T-cell (primary cell): ENCODE data around the gene FAM20B. TPM values are rescaled to one million over a fixed set of nuclear protein-coding genes. Genes with fewer than 3 reads are reported as not detected.
"Not testable (repeated sequence)": the region's sequence is repeated elsewhere in the genome, so short reads cannot be mapped to it uniquely, and the experiment has no call there.

ENCODE experiments used
- ATAC-seq, 4 experiments: fragments of 200-7000 bp in 3 of 4; fragments of 150-1000 bp in 1 of 4; cut with Tn5 transposase; replicated peaks in 1 of 4; 1 replicate in 3 of 4; 2 replicates in 1 of 4; pipeline ENCODE4 v1.10.0; 2021; ENCODE audit warnings: moderate library complexity in 3 of 4, mild to moderate bottlenecking in 2 of 4, moderate number of reproducible peaks in 1 of 4
- CTCF ChIA-PET, 2 donors: fragments of 300-600 bp; sonication (Branson Sonifier 250); formaldehyde crosslinking; loops; one replicate each; lab custom pipeline; 2022; ENCODE audit warnings: antibody characterized with exemption in 2 of 2; lab: Charles Lee
- POLR2A ChIA-PET, 2 donors: fragments of 300-600 bp; sonication (Branson Sonifier 250); formaldehyde crosslinking; loops; one replicate each; lab custom pipeline; 2022; ENCODE audit warnings: antibody characterized with exemption in 2 of 2; lab: Charles Lee
- DNase-seq, 35 experiments: peaks; one replicate each; pipeline versions ENCODE4 v3.0.0 to v3.0.0-alpha.2; 2013 to 2023
- H3K27ac ChIP-seq: one replicate; pipeline ENCODE4 v1.5.1; 2013; ENCODE audit warnings: low read length
- H3K27me3 ChIP-seq, 2 experiments: replicated peaks in 1 of 2; 1 replicate in 1 of 2; 2 replicates in 1 of 2; pipeline versions ENCODE4 v1.6.1 to v1.7.0; 2013; ENCODE audit warnings: low read length in 1 of 2, mixed read lengths in 1 of 2; ENCODE audit not compliant: control insufficient read depth in 2 of 2, insufficient read depth in 2 of 2; ENCODE audit errors: extremely low read depth in 1 of 2
- H3K36me3 ChIP-seq, 2 donors: 1 replicate in 1 of 2; 2 replicates in 1 of 2; pipeline versions ENCODE4 v1.6.1 to v1.7.0; 2013; ENCODE audit warnings: low read length in 1 of 2; ENCODE audit not compliant: control insufficient read depth in 2 of 2, insufficient read depth in 1 of 2; ENCODE audit errors: extremely low read depth in 1 of 2
- H3K4me1 ChIP-seq, 2 experiments: 1 replicate in 1 of 2; 2 replicates in 1 of 2; pipeline versions ENCODE4 v1.6.1 to v1.7.0; 2013; ENCODE audit warnings: low read length in 2 of 2, mixed read lengths in 1 of 2; ENCODE audit not compliant: insufficient read depth in 2 of 2, control insufficient read depth in 1 of 2; ENCODE audit errors: extremely low read depth in 1 of 2
- H3K4me3 ChIP-seq, 2 donors: 1 replicate in 1 of 2; 2 replicates in 1 of 2; pipeline versions ENCODE4 v1.5.1 to v1.7.0; 2013; ENCODE audit warnings: mild to moderate bottlenecking in 2 of 2, low read length in 1 of 2, moderate library complexity in 1 of 2; ENCODE audit not compliant: control insufficient read depth in 1 of 2; ENCODE audit errors: extremely low read depth in 1 of 2
- H3K9me3 ChIP-seq: 2 replicates; pipeline ENCODE4 v1.7.0; 2013
- H3K27ac Mint-ChIP-seq, 2 donors: one replicate each; pipeline ENCODE4 v1.8.0; 2020 to 2021; ENCODE audit warnings: mild to moderate bottlenecking in 2 of 2, mixed read lengths in 2 of 2
- H3K27me3 Mint-ChIP-seq, 2 donors: one replicate each; pipeline ENCODE4 v1.8.0; 2021 to 2022; ENCODE audit warnings: mixed read lengths in 2 of 2
- H3K36me3 Mint-ChIP-seq: one replicate; pipeline ENCODE4 v1.8.0; 2021; ENCODE audit warnings: mixed read lengths
- H3K4me1 Mint-ChIP-seq, 3 donors: one replicate each; pipeline ENCODE4 v1.8.0; 2020 to 2022; ENCODE audit warnings: mixed read lengths in 3 of 3, mild to moderate bottlenecking in 1 of 3
- H3K4me3 Mint-ChIP-seq, 3 donors: one replicate each; pipeline ENCODE4 v1.8.0; 2020 to 2022; ENCODE audit warnings: mild to moderate bottlenecking in 3 of 3, mixed read lengths in 3 of 3, moderate library complexity in 3 of 3
- H3K9me3 Mint-ChIP-seq, 3 donors: one replicate each; pipeline ENCODE4 v1.8.0; 2020 to 2022; ENCODE audit warnings: mixed read lengths in 3 of 3
- WGBS: methylation state at CpG from one replicate; pipeline ENCODE4 v1.1.5; 2013; ENCODE audit warnings: missing lambda C conversion rate; ENCODE audit not compliant: insufficient coverage; 5-methylcytosine and 5-hydroxymethylcytosine counted together
- total RNA-seq, 35 experiments: library from RNA in 6 of 35; stranded (reverse) in 6 of 35; fragments of 120-200 nt in 1 of 35; gene quantifications; one replicate each; pipeline versions ENCODE4 v1.2.1 to v1.2.4 and lab custom pipeline; 2013 to 2026

Gene FAM20B
- total RNA-seq, 5 donors from 2014 or later (not counting 1 experiment from before 2014, with no cell fraction given) = 17.2 to 26.6 (median 25.5) TPM

- Mint-ChIP-seq H3K4me3 (no peak overlapping the region), H3K4me1 (peaks cover 7% of the 10 kb centered on the region in 3 donors), H3K36me3 (peaks cover 3% of the 10 kb centered on the region), H3K27me3 (peaks cover 0 to 5% of the 10 kb centered on the region in 2 donors), H3K27ac (no peak overlapping the region), H3K9me3 (peaks cover 0 to 6% (median 0%) of the 10 kb centered on the region in 3 donors)
- H3K36me3 ChIP-seq = no peaks in the 10 kb centered on the region
- DNase-seq (no peak), ATAC-seq (no peak)
- no peaks in the 10 kb centered on the region for H3K9me3 ChIP-seq
- ChIA-PET CTCF (interaction anchor here in 1 of 2 donors (1.3 kb wide), 1 partner anchor 426 kb away, joined by 3 read pairs; no protein-coding TSS in a partner anchor), POLR2A (no interaction called here)
- H3K4me3 ChIP-seq = no peak overlapping the region
- 86% methylated on average over 2 of the region's 3 CpGs for WGBS
- H3K27me3 ChIP-seq = peaks cover 0 to 8% of the 10 kb centered on the region in 2 experiments
- no peak overlapping the region for H3K27ac ChIP-seq
- peaks cover 0 to 8% of the 10 kb centered on the region in 2 experiments for H3K4me1 ChIP-seq
Observed at GRCh38 chr1:178998295-178998694, 27.4 kb upstream of the FAM20B start.

- CTCF ChIA-PET = no interaction called here
Observed at GRCh38 chr1:178999061-178999460, 26.6 kb upstream of the FAM20B start.

GRCh38 chr1:179001451-179001850, 24.2 kb upstream of the FAM20B start:
- Mint-ChIP-seq H3K27me3 (no peaks in the 10 kb centered on the region), H3K27ac (no peak overlapping the region), H3K4me3 (no peak overlapping the region), H3K4me1 (peaks cover 18 to 20% (median 19%) of the 10 kb centered on the region in 3 donors), H3K9me3 (no peaks in the 10 kb centered on the region), H3K36me3 (no peaks in the 10 kb centered on the region)
- Histone ChIP-seq H3K9me3 (no peaks in the 10 kb centered on the region), H3K36me3 (no peaks in the 10 kb centered on the region), H3K27me3 (peaks cover 0 to 3% of the 10 kb centered on the region in 2 experiments), H3K4me1 (peaks cover 4 to 23% of the 10 kb centered on the region in 2 experiments), H3K4me3 (no peak overlapping the region), H3K27ac (no peak overlapping the region)
- DNase-seq (no peak), ATAC-seq (no peak)
- WGBS = no CpG with 5 or more reads among the region's 1 CpG
- CTCF ChIA-PET = no interaction called here
- POLR2A ChIA-PET = no interaction called here

More at GRCh38 chr1:178999061-178999460, 26.6 kb upstream of the FAM20B start:
- Mint-ChIP-seq H3K27me3 (no peaks in the 10 kb centered on the region), H3K27ac (no peak overlapping the region), H3K4me1 (peaks cover 12 to 15% (median 14%) of the 10 kb centered on the region in 3 donors), H3K9me3 (peaks cover 0 to 6% (median 0%) of the 10 kb centered on the region in 3 donors), H3K4me3 (no peak overlapping the region), H3K36me3 (peaks cover 3% of the 10 kb centered on the region)
- H3K9me3 ChIP-seq = no peaks in the 10 kb centered on the region
- no peak overlapping the region for H3K4me3 ChIP-seq
- H3K36me3 ChIP-seq = no peaks in the 10 kb centered on the region
- H3K27me3 ChIP-seq = peaks cover 0 to 8% of the 10 kb centered on the region in 2 experiments
- ATAC-seq (no peak), DNase-seq (no peak)
- POLR2A ChIA-PET = interaction anchor here in 1 of 2 donors (0.6 kb wide), 1 partner anchor 473 kb away, joined by 3 read pairs; no protein-coding TSS in a partner anchor
- peaks cover 3 to 16% of the 10 kb centered on the region in 2 experiments for H3K4me1 ChIP-seq
- no peak overlapping the region for H3K27ac ChIP-seq
- 88% methylated on average over 2 of the region's 5 CpGs for WGBS

GRCh38 chr1:179002064-179002463, 23.6 kb upstream of the FAM20B start:
- H3K4me1 Mint-ChIP-seq = peaks cover 18 to 20% (median 19%) of the 10 kb centered on the region in 3 donors
- H3K36me3 Mint-ChIP-seq, H3K9me3 Mint-ChIP-seq, H3K27ac Mint-ChIP-seq, H3K27me3 Mint-ChIP-seq, H3K4me3 Mint-ChIP-seq, H3K27me3 ChIP-seq, H3K9me3 ChIP-seq, H3K27ac ChIP-seq, POLR2A ChIA-PET, H3K36me3 ChIP-seq, H3K4me3 ChIP-seq, ATAC-seq, DNase-seq: not testable (repeated sequence)
- CTCF ChIA-PET = interaction anchor here (0.6 to 2.1 kb wide), 11 partner anchors 12 to 474 kb away, joined by 3 to 21 read pairs (median 4); partner anchors contain the start of gene TOR3A (in 1 of the 2)
- 97% methylated on average over 7 of the region's 8 CpGs for WGBS
- peaks cover 4 to 23% of the 10 kb centered on the region in 2 experiments for H3K4me1 ChIP-seq

- ATAC-seq = peak; percentile 74 to 78 (median 76)
- Histone ChIP-seq H3K9me3 (no peaks in the 10 kb centered on the region), H3K4me3 (no peak overlapping the region), H3K36me3 (no peaks in the 10 kb centered on the region), H3K27ac (peak overlapping the region; percentile 16), H3K27me3 (peaks cover 0 to 6% of the 10 kb centered on the region in 2 experiments), H3K4me1 (peaks cover 4 to 23% of the 10 kb centered on the region in 2 experiments)
- Mint-ChIP-seq H3K36me3 (no peaks in the 10 kb centered on the region), H3K4me1 (peaks cover 18 to 20% (median 19%) of the 10 kb centered on the region in 3 donors), H3K27ac (peak overlapping the region; percentile 12 to 89), H3K27me3 (no peaks in the 10 kb centered on the region), H3K4me3 (peak overlapping the region in 1 of 3 donors; percentile 40), H3K9me3 (no peaks in the 10 kb centered on the region)
- CTCF ChIA-PET = interaction anchor here (0.5 to 2.1 kb wide), 31 partner anchors 10 to 812 kb away, joined by 3 to 21 read pairs (median 4); partner anchors contain the start of gene TOR3A (in 1 of the 2)
- 51% methylated on average over 12 of the region's 20 CpGs for WGBS
- peak in 33 of 35 experiments; percentile 16 to 74 (median 53) for DNase-seq
- POLR2A ChIA-PET = no interaction called here
Observed at GRCh38 chr1:179002552-179003345, 22.9 kb upstream of the FAM20B start.

- peak overlapping the region in 1 of 3 donors; percentile 40 for H3K4me3 Mint-ChIP-seq
Observed at GRCh38 chr1:179003512-179004066, 22.1 kb upstream of the FAM20B start.

More at GRCh38 chr1:179003512-179004066, 22.1 kb upstream of the FAM20B start:
- Mint-ChIP-seq H3K4me1 (peaks cover 18 to 20% (median 19%) of the 10 kb centered on the region in 3 donors), H3K9me3 (no peaks in the 10 kb centered on the region), H3K36me3 (no peaks in the 10 kb centered on the region), H3K27ac (peak overlapping the region; percentile 69 to 89), H3K27me3 (peaks cover 0 to 1% of the 10 kb centered on the region in 2 donors)
- H3K4me3 ChIP-seq = no peak overlapping the region
- DNase-seq (no peak), ATAC-seq (no peak)
- 86% methylated on average over 1 of the region's 7 CpGs for WGBS
- peaks cover 0 to 6% of the 10 kb centered on the region in 2 experiments for H3K27me3 ChIP-seq
- peaks cover 4 to 23% of the 10 kb centered on the region in 2 experiments for H3K4me1 ChIP-seq
- peak overlapping the region; percentile 1 for H3K27ac ChIP-seq
- H3K9me3 ChIP-seq = no peaks in the 10 kb centered on the region
- H3K36me3 ChIP-seq = no peaks in the 10 kb centered on the region
- POLR2A ChIA-PET = interaction anchor here in 1 of 2 donors (0.5 kb wide), 1 partner anchor 291 kb away, joined by 3 read pairs; no protein-coding TSS in a partner anchor
- CTCF ChIA-PET = interaction anchor here (0.6 to 2.1 kb wide), 28 partner anchors 10 to 1627 kb away, joined by 3 to 21 read pairs (median 4); partner anchors contain the start of genes AXDND1 (in 1 of the 2) and TOR3A (in 1 of the 2)
